GM18526 (cell line): ENCODE data around the gene TRMT2A.

Source experiments
- POLR2A ChIP-seq: IDR thresholded peaks from 3 replicates; pipeline ENCODE4 v1.6.1; 2011; ENCODE audit not compliant: insufficient read length; ENCODE audit errors: extremely low read depth

The TRMT2A gene

GRCh38 chr22:20116951-20117632 is at the start of gene TRMT2A:
Gene TRMT2A (minus strand): TSS chr22:20117226. CDS start chr22:20116906, 320 bp downstream.
- peak; percentile 42 for TF ChIP-seq POLR2A

- TF ChIP-seq POLR2A: no peak
Observed at GRCh38 chr22:20166703-20167102, 49.7 kb upstream of the TRMT2A start.

- no peak for TF ChIP-seq POLR2A
Observed at GRCh38 chr22:20165913-20166312, 48.9 kb upstream of the TRMT2A start.

GRCh38 chr22:20165421-20165820 is 48.4 kb upstream of the TRMT2A start:
- no peak for TF ChIP-seq POLR2A

GRCh38 chr22:20164863-20165262 is 47.8 kb upstream of the TRMT2A start:
- TF ChIP-seq POLR2A: no peak

- TF ChIP-seq POLR2A: no peak
Observed at GRCh38 chr22:20160041-20160440, 43.0 kb upstream of the TRMT2A start.

- no peak for TF ChIP-seq POLR2A
Observed at GRCh38 chr22:20159076-20159475, 42.0 kb upstream of the TRMT2A start.

- TF ChIP-seq POLR2A: no peak
Observed at GRCh38 chr22:20158391-20159036, 41.5 kb upstream of the TRMT2A start.

GRCh38 chr22:20157430-20158183 is 40.6 kb upstream of the TRMT2A start:
- TF ChIP-seq POLR2A: no peak

GRCh38 chr22:20156611-20157429 is 39.8 kb upstream of the TRMT2A start:
- TF ChIP-seq POLR2A: no peak

- no peak for TF ChIP-seq POLR2A
Observed at GRCh38 chr22:20156042-20156389, 39.0 kb upstream of the TRMT2A start.

- TF ChIP-seq POLR2A: no peak
Observed at GRCh38 chr22:20155330-20156041, 38.5 kb upstream of the TRMT2A start.

- TF ChIP-seq POLR2A: no peak
Observed at GRCh38 chr22:20154602-20155187, 37.7 kb upstream of the TRMT2A start.

- TF ChIP-seq POLR2A: no peak
Observed at GRCh38 chr22:20153945-20154344, 36.9 kb upstream of the TRMT2A start.
